Right lobe of liver (tissue), 6 donors: ENCODE results near the gene SNAPC1. TPM values are rescaled to one million over a fixed set of nuclear protein-coding genes. Genes with fewer than 3 reads are reported as not detected.
A peak's percentile ranks its signal among the peaks of the same experiment; 100 is the strongest.

Source experiments
- ATAC-seq, 4 donors: fragments of 200-7000 bp; cut with Tn5 transposase; one replicate each; pipeline ENCODE4 v1.9.1; 2020; ENCODE audit warnings: mild to moderate bottlenecking in 4 of 4, moderate library complexity in 4 of 4
- DNase-seq, 3 donors: peaks; one replicate each; pipeline ENCODE4 v3.0.0-alpha.2; 2020
- H3K27ac ChIP-seq, 3 donors: fragments of 200-600 bp; one replicate each; pipeline ENCODE4 v1.8.0; 2022
- H3K27me3 ChIP-seq, 2 donors: fragments of 200-600 bp; one replicate each; pipeline ENCODE4 v1.8.0; 2022
- H3K36me3 ChIP-seq, 4 donors: fragments of 200-600 bp; sonication (generic) in 1 of 4; one replicate each; pipeline versions ENCODE4 v1.5.1 to v1.8.0; 2017 to 2022; ENCODE audit warnings: control low read depth in 1 of 4
- H3K4me1 ChIP-seq, 4 donors: fragments of 200-600 bp; sonication (generic) in 1 of 4; one replicate each; pipeline versions ENCODE4 v1.5.1 to v1.8.0; 2017 to 2022; ENCODE audit warnings: control low read depth in 1 of 4
- H3K4me3 ChIP-seq, 3 donors: fragments of 200-600 bp; one replicate each; pipeline ENCODE4 v1.8.0; 2022
- H3K9me3 ChIP-seq, 4 donors: fragments of 200-600 bp; sonication (generic) in 1 of 4; one replicate each; pipeline versions ENCODE4 v1.5.1 to v1.8.0; 2017 to 2022; ENCODE audit warnings: control low read depth in 1 of 4
- POLR2A ChIP-seq: fragments of 450-650 bp; IDR thresholded peaks from one replicate; pipeline ENCODE4 v1.6.1; 2017; ENCODE audit warnings: antibody characterized with exemption, mild to moderate bottlenecking
- WGBS: methylation state at CpG from one replicate; pipeline ENCODE4 v1.1.6; 2018; ENCODE audit warnings: low coverage, low lambda C conversion rate; ENCODE audit not compliant: insufficient coverage; ENCODE audit errors: missing lambda C conversion rate; 5-methylcytosine and 5-hydroxymethylcytosine counted together
- intact Hi-C, 2 donors: fragments of 100-400 bp; cut with DNase I; formaldehyde crosslinking; loops; one replicate each; pipeline versions ENCODE4 v1.11.2 to v1.14.1; 2022
- total RNA-seq, 6 experiments: library from RNA; depleted of rRNA in 2 of 6; stranded (reverse); fragments of >200 nt in 2 of 6; fragmentation: NEBNext Ultra II Directional in 3 of 6; extraction: Animal tissue kit (Norgen Biotek cat#: 25700) in 3 of 6; gene quantifications; one replicate each; pipeline versions ENCODE4 v1.1.0 to v1.2.4, GENCODE V29; 2016 to 2023
- TF ChIP-seq, protein P1 (sequence below), 4 donors: fragments of 200-600 bp in 3 of 4; fragments of 450-650 bp in 1 of 4; IDR thresholded peaks; one replicate each; pipeline versions ENCODE4 v1.5.1 to v1.8.0; 2016 to 2022; ENCODE audit warnings: antibody characterized with exemption in 4 of 4, mild to moderate bottlenecking in 2 of 4
- donor health status: DM: no; HTN: yes; CAD: no.
- donor health status: DM: no; HTN: no; CAD: no.
- donor health status: DM: no; HTN: no; CAD: no.
- donor health status: DM: no; HTN: yes; CAD: no.
- donor health status: DM: no; HTN: yes; CAD: no.

Gene SNAPC1
- total RNA-seq, 6 experiments from 2014 or later, result 0.88 to 2.0 (median 1.8) TPM

- Histone ChIP-seq H3K4me1 (peaks cover 0 to 2% (median 0%) of the 10 kb centered on the region in 4 donors), H3K9me3 (no peaks in the 10 kb centered on the region), H3K27ac (no peak overlapping the region), H3K4me3 (no peak overlapping the region), H3K27me3 (no peaks in the 10 kb centered on the region), H3K36me3 (peaks cover 0 to 60% (median 12%) of the 10 kb centered on the region in 4 donors)
- DNase-seq (no peak), ATAC-seq (no peak)
- TF ChIP-seq POLR2A, result no peak
- TF ChIP-seq, protein P1, sequence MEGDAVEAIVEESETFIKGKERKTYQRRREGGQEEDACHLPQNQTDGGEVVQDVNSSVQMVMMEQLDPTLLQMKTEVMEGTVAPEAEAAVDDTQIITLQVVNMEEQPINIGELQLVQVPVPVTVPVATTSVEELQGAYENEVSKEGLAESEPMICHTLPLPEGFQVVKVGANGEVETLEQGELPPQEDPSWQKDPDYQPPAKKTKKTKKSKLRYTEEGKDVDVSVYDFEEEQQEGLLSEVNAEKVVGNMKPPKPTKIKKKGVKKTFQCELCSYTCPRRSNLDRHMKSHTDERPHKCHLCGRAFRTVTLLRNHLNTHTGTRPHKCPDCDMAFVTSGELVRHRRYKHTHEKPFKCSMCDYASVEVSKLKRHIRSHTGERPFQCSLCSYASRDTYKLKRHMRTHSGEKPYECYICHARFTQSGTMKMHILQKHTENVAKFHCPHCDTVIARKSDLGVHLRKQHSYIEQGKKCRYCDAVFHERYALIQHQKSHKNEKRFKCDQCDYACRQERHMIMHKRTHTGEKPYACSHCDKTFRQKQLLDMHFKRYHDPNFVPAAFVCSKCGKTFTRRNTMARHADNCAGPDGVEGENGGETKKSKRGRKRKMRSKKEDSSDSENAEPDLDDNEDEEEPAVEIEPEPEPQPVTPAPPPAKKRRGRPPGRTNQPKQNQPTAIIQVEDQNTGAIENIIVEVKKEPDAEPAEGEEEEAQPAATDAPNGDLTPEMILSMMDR (IDR thresholded peaks at IDR 0.05), result no peak
- intact Hi-C loops, result no loop called here
Observed at GRCh38 chr14:61746881-61747280, 15.3 kb upstream of the SNAPC1 start.

DNA sequence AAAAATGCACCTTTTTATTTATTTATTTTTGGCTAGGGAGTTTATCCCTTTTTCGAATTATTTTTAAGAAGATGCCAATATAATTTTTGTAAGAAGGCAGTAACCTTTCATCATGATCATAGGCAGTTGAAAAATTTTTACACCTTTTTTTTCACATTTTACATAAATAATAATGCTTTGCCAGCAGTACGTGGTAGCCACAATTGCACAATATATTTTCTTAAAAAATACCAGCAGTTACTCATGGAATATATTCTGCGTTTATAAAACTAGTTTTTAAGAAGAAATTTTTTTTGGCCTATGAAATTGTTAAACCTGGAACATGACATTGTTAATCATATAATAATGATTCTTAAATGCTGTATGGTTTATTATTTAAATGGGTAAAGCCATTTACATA is 14.9 kb upstream of the SNAPC1 start:
- Histone ChIP-seq H3K27ac (no peak overlapping the region), H3K27me3 (no peaks in the 10 kb centered on the region), H3K4me3 (no peak overlapping the region), H3K9me3 (no peaks in the 10 kb centered on the region), H3K4me1 (peaks cover 0 to 2% (median 0%) of the 10 kb centered on the region in 4 donors), H3K36me3 (peaks cover 0 to 55% (median 12%) of the 10 kb centered on the region in 4 donors)
- TF ChIP-seq POLR2A, result no peak
- TF ChIP-seq, protein P1 (IDR thresholded peaks at IDR 0.05), result no peak
- DNase-seq, result no peak
- WGBS, result 73% methylated on average over 3 of the region's 3 CpGs
- intact Hi-C loops, result no loop called here
- ATAC-seq, result no peak

DNA sequence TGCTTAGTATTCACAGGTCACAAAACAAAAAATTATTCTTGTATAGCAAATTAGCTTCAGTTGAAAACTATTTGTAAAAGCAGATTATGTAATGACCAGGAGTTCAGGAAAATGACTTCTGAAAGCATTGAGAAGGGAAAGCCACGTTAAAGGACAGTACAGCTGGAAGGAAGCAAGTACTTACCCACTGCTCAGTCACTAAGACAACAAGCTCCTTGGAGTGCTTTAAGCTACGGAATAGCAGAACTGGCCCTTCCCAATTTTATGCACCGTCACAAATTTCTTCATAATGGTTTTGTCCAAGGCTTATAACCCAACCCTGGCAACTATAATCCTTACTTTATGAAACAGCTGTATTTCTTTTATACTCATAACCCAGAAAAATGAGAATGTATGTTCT is 13.0 kb upstream of the SNAPC1 start:
- no peaks in the 10 kb centered on the region for H3K9me3 ChIP-seq
- peak overlapping the region in 1 of 3 donors; percentile 49 for H3K27ac ChIP-seq
- ATAC-seq (peak in 3 of 4 donors; percentile 23 to 47 (median 44)), DNase-seq (no peak)
- H3K27me3 ChIP-seq, result no peaks in the 10 kb centered on the region
- no peak overlapping the region for H3K4me3 ChIP-seq
- H3K36me3 ChIP-seq, result peaks cover 0 to 42% (median 10%) of the 10 kb centered on the region in 4 donors
- intact Hi-C loops, result no loop called here
- peaks cover 0 to 2% (median 0%) of the 10 kb centered on the region in 4 donors for H3K4me1 ChIP-seq
- 51% methylated on average over 3 of the region's 3 CpGs for WGBS
- peak; percentile 20 for TF ChIP-seq POLR2A
- TF ChIP-seq, protein P1 (IDR thresholded peaks at IDR 0.05), result no peak

- H3K27ac ChIP-seq, result peak overlapping the region in 2 of 3 donors; percentile 49 to 58
- intact Hi-C loops, result loop anchor here in 1 of 2 donors (10.0 kb wide), 1 partner anchor 285 kb away; no protein-coding TSS in a partner anchor
- peaks cover 0 to 2% (median 0%) of the 10 kb centered on the region in 4 donors for H3K4me1 ChIP-seq
- H3K27me3 ChIP-seq, result no peaks in the 10 kb centered on the region
- peak overlapping the region in 1 of 3 donors; percentile 14 for H3K4me3 ChIP-seq
- peak in 1 of 4 donors; percentile 3 for ATAC-seq
- peaks cover 0 to 36% (median 10%) of the 10 kb centered on the region in 4 donors for H3K36me3 ChIP-seq
- no peaks in the 10 kb centered on the region for H3K9me3 ChIP-seq
- 84% methylated on average over 3 of the region's 3 CpGs for WGBS
- no peak for TF ChIP-seq POLR2A
- TF ChIP-seq, protein P1 (IDR thresholded peaks at IDR 0.05), result no peak
- no peak for DNase-seq
Observed at GRCh38 chr14:61749867-61750266, 12.4 kb upstream of the SNAPC1 start.
